HepG2 (cell line): ENCODE data around the gene LOXL3. TPM values are rescaled to one million over a fixed set of nuclear protein-coding genes. Genes with fewer than 3 reads are reported as not detected.

Source experiments
- AGO1 ChIP-seq: fragments of 200-400 bp; formaldehyde crosslinking; IDR thresholded peaks from 2 replicates; pipeline ENCODE4 v1.6.1; 2017; ENCODE audit warnings: mild to moderate bottlenecking, low read depth, low read length, moderate library complexity; ENCODE audit not compliant: poor library complexity, severe bottlenecking
- AGO2 ChIP-seq: fragments of 200-400 bp; formaldehyde crosslinking; optimal IDR thresholded peaks from 2 replicates; pipeline ENCODE3; 2017; ENCODE audit warnings: mild to moderate bottlenecking, low read depth, low read length, moderate library complexity
- AHR ChIP-seq: IDR thresholded peaks from 2 replicates; pipeline ENCODE4 v1.6.1; 2018; ENCODE audit warnings: missing genetic modification reagents, missing compliant biosample characterization
- GABPB1 ChIP-seq: IDR thresholded peaks from 2 replicates; pipeline ENCODE4 v1.6.1; 2016; ENCODE audit warnings: mild to moderate bottlenecking, missing genetic modification reagents, moderate library complexity, missing compliant biosample characterization
- GZF1 ChIP-seq: sonication (generic); formaldehyde crosslinking; IDR thresholded peaks from 2 replicates; pipeline ENCODE4 v1.5.1; 2020; ENCODE audit warnings: mild to moderate bottlenecking, missing genetic modification reagents
- HOXA5 ChIP-seq: sonication (generic); formaldehyde crosslinking; IDR thresholded peaks from 2 replicates; pipeline ENCODE4 v1.4.0; 2020; ENCODE audit warnings: missing genetic modification reagents
- KDM5B ChIP-seq: sonication (generic); formaldehyde crosslinking; IDR thresholded peaks from 2 replicates; pipeline ENCODE4 v1.4.0; 2020; ENCODE audit warnings: missing genetic modification reagents, mild to moderate bottlenecking, borderline replicate concordance
- NR2C2 ChIP-seq: sonication (generic); formaldehyde crosslinking; IDR thresholded peaks from 2 replicates; pipeline ENCODE4 v1.4.0; 2020; ENCODE audit warnings: missing genetic modification reagents, mild to moderate bottlenecking, moderate library complexity, borderline replicate concordance
- SIN3B ChIP-seq: fragments of 150-350 bp; IDR thresholded peaks from 2 replicates; pipeline ENCODE4 v1.6.1; 2014; ENCODE audit warnings: low read length
- SIX1 ChIP-seq: sonication (generic); formaldehyde crosslinking; IDR thresholded peaks from 2 replicates; pipeline ENCODE4 v1.4.0; 2020; ENCODE audit warnings: missing genetic modification reagents, borderline replicate concordance
- SP4 ChIP-seq: sonication (generic); formaldehyde crosslinking; IDR thresholded peaks from 2 replicates; pipeline ENCODE4 v1.8.1; 2023; ENCODE audit warnings: mild to moderate bottlenecking, missing genetic modification reagents
- ZNF260 ChIP-seq: sonication (generic); formaldehyde crosslinking; IDR thresholded peaks from 2 replicates; pipeline ENCODE4 v1.4.0; 2020; ENCODE audit warnings: missing genetic modification reagents, low read depth, mild to moderate bottlenecking, borderline replicate concordance
- ZNF530 ChIP-seq: sonication (generic); formaldehyde crosslinking; IDR thresholded peaks from 2 replicates; pipeline ENCODE4 v1.5.0; 2020; ENCODE audit warnings: low read depth, mild to moderate bottlenecking, missing genetic modification reagents
- ZNF737 ChIP-seq: sonication (generic); formaldehyde crosslinking; IDR thresholded peaks from 2 replicates; pipeline ENCODE4 v1.5.0; 2020; ENCODE audit warnings: missing genetic modification reagents, mild to moderate bottlenecking, borderline replicate concordance
- ZNF776 ChIP-seq: sonication (generic); formaldehyde crosslinking; IDR thresholded peaks from 2 replicates; pipeline ENCODE4 v1.4.0; 2020; ENCODE audit warnings: mild to moderate bottlenecking, missing genetic modification reagents
- ZNF781 ChIP-seq: sonication (generic); formaldehyde crosslinking; IDR thresholded peaks from 2 replicates; pipeline ENCODE4 v1.5.1; 2020; ENCODE audit warnings: borderline replicate concordance, mild to moderate bottlenecking, missing genetic modification reagents; ENCODE audit errors: not compliant biosample characterization
- ZSCAN31 ChIP-seq: sonication (generic); formaldehyde crosslinking; IDR thresholded peaks from 2 replicates; pipeline ENCODE4 v1.5.0; 2020; ENCODE audit warnings: low read depth, mild to moderate bottlenecking, missing genetic modification reagents
- polyA plus RNA-seq, 8 experiments: library from polyadenylated mRNA; depleted of rRNA in 3 of 8; stranded (reverse) in 7 of 8; unstranded in 1 of 8; fragments of >200 nt; fragmentation: Illumina TruSeq in 4 of 8; extraction: Trizol in 4 of 8; gene quantifications; 2 replicates each; pipeline versions ENCODE4 v1.2.1 to v1.2.3, GENCODE V29; 2011 to 2016; ENCODE audit warnings: low read depth in 4 of 8, missing spikeins in 1 of 8, mixed read lengths in 1 of 8; ENCODE audit not compliant: insufficient read depth in 1 of 8
- total RNA-seq, 5 experiments: library from RNA; depleted of rRNA; stranded (reverse); fragments of >200 nt; fragmentation: Illumina TruSeq; extraction: Trizol; gene quantifications; 2 replicates each; pipeline ENCODE4 v1.2.3, GENCODE V29; 2016; ENCODE audit warnings: low read depth in 1 of 5
- TF ChIP-seq, protein P1 (sequence below): sonication (generic); formaldehyde crosslinking; IDR thresholded peaks from 2 replicates; pipeline ENCODE4 v1.5.1; 2020; ENCODE audit warnings: mild to moderate bottlenecking, missing genetic modification reagents, moderate library complexity
- TF ChIP-seq, protein P2 (sequence below): sonication (generic); formaldehyde crosslinking; IDR thresholded peaks from 2 replicates; pipeline ENCODE4 v1.8.0; 2022; ENCODE audit warnings: mild to moderate bottlenecking, missing genetic modification reagents, moderate library complexity
- TF ChIP-seq, protein P3 (sequence below): sonication (generic); formaldehyde crosslinking; IDR thresholded peaks from 2 replicates; pipeline ENCODE4 v1.4.0; 2020; ENCODE audit warnings: mild to moderate bottlenecking, missing genetic modification reagents
- TF ChIP-seq, protein P4 (sequence below): sonication (generic); formaldehyde crosslinking; IDR thresholded peaks from 2 replicates; pipeline ENCODE4 v1.5.1; 2020; ENCODE audit warnings: mild to moderate bottlenecking, missing genetic modification reagents

LOXL3 gene
- total and polyA plus RNA-seq, 2 of the 13 experiments (the other 11 are each of a cell fraction or from before 2014, with no cell fraction given) = 0.55 to 6.5 TPM

DNA sequence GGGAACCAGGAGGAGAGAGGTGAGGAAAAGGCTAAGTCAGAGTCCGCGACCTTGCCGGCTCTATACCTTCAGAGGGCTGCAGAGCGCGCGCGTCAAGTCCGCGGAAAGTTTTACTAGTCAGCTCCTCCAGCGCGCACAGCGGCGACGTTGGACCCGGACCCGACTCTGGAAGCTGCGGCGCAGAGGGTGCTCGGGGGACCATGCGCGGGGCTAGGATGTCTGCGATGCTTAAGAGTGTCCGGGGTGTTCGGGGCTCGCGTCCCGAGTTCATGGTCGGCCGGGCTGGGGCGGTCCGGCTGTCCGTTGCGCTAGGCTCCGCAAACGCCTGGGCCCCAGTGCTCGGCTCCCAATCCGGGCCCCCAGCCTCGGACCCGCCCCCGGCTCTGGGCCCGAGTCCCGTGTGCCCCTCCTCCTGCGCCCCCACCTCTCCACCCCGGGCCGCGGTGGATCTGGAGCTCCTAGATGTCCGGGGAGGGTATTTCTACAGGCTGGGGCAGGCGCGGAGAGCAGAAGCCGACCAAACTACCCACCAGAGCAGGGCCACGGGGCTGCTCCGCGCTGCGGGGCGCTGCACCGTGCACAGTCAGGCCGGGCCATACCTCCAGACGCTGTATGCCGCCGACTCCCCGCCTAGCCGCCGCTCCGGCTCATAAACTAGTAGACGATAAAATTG is 54.3 kb downstream of the LOXL3 start, which contains the start of gene LBX2 (continued):
- TF ChIP-seq ZNF737 (CRISPR knock-in tag) (no peak), ZNF781 (CRISPR knock-in tag) (peak; percentile 40), AHR (CRISPR knock-in tag) (no peak), HOXA5 (CRISPR knock-in tag) (peak; percentile 48; the same call in 1 of the 2 replicates), SIX1 (CRISPR knock-in tag) (no peak), SIN3B (no peak), ZNF260 (no peak), ZSCAN31 (CRISPR knock-in tag) (peak; percentile 62; the same call in 1 of the 2 replicates), GZF1 (CRISPR knock-in tag) (0 out of 2 replicates have a peak, but pooled peaks have one; percentile 69), AGO1 (peak; percentile 84), NR2C2 (CRISPR knock-in tag) (0 out of 2 replicates have a peak, but pooled peaks have one; percentile 10), GABPB1 (CRISPR knock-in tag) (peak; percentile 57; the same call in 1 of the 2 replicates), ZNF530 (no peak), ZNF776 (CRISPR knock-in tag) (0 out of 2 replicates have a peak, but pooled peaks have one; percentile 48), KDM5B (0 out of 2 replicates have a peak, but pooled peaks have one; percentile 21), AGO2 (peak; percentile 92), SP4 (CRISPR knock-in tag) (0 out of 2 replicates have a peak, but pooled peaks have one; percentile 1)
- TF ChIP-seq, protein P1, sequence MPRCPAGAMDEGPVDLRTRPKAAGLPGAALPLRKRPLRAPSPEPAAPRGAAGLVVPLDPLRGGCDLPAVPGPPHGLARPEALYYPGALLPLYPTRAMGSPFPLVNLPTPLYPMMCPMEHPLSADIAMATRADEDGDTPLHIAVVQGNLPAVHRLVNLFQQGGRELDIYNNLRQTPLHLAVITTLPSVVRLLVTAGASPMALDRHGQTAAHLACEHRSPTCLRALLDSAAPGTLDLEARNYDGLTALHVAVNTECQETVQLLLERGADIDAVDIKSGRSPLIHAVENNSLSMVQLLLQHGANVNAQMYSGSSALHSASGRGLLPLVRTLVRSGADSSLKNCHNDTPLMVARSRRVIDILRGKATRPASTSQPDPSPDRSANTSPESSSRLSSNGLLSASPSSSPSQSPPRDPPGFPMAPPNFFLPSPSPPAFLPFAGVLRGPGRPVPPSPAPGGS = no peak
- TF ChIP-seq, protein P2, sequence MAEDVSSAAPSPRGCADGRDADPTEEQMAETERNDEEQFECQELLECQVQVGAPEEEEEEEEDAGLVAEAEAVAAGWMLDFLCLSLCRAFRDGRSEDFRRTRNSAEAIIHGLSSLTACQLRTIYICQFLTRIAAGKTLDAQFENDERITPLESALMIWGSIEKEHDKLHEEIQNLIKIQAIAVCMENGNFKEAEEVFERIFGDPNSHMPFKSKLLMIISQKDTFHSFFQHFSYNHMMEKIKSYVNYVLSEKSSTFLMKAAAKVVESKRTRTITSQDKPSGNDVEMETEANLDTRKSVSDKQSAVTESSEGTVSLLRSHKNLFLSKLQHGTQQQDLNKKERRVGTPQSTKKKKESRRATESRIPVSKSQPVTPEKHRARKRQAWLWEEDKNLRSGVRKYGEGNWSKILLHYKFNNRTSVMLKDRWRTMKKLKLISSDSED (CRISPR knock-in tag) = no peak
- TF ChIP-seq, protein P3, sequence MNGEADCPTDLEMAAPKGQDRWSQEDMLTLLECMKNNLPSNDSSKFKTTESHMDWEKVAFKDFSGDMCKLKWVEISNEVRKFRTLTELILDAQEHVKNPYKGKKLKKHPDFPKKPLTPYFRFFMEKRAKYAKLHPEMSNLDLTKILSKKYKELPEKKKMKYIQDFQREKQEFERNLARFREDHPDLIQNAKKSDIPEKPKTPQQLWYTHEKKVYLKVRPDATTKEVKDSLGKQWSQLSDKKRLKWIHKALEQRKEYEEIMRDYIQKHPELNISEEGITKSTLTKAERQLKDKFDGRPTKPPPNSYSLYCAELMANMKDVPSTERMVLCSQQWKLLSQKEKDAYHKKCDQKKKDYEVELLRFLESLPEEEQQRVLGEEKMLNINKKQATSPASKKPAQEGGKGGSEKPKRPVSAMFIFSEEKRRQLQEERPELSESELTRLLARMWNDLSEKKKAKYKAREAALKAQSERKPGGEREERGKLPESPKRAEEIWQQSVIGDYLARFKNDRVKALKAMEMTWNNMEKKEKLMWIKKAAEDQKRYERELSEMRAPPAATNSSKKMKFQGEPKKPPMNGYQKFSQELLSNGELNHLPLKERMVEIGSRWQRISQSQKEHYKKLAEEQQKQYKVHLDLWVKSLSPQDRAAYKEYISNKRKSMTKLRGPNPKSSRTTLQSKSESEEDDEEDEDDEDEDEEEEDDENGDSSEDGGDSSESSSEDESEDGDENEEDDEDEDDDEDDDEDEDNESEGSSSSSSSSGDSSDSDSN (CRISPR knock-in tag) = peak; percentile 80
- TF ChIP-seq, protein P4, sequence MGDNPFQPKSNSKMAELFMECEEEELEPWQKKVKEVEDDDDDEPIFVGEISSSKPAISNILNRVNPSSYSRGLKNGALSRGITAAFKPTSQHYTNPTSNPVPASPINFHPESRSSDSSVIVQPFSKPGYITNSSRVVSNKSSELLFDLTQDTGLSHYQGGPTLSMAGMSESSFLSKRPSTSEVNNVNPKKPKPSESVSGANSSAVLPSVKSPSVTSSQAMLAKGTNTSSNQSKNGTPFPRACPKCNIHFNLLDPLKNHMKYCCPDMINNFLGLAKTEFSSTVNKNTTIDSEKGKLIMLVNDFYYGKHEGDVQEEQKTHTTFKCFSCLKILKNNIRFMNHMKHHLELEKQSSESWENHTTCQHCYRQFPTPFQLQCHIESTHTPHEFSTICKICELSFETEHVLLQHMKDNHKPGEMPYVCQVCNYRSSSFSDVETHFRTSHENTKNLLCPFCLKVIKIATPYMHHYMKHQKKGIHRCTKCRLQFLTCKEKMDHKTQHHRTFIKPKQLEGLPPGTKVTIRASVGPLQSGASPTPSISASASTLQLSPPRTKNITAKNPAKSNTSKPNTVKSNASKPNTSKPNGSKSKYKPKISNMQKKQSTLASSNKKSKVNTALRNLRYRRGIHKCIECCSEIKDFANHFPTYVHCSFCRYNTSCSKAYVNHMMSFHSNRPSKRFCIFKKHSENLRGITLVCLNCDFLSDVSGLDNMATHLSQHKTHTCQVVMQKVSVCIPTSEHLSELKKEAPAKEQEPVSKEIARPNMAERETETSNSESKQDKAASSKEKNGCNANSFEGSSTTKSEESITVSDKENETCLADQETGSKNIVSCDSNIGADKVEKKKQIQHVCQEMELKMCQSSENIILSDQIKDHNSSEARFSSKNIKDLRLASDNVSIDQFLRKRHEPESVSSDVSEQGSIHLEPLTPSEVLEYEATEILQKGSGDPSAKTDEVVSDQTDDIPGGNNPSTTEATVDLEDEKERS = 0 out of 2 replicates have a peak, but pooled peaks have one; percentile 47
